Measurements from ENCODE around the gene AMN. TPM values are rescaled to one million over a fixed set of nuclear protein-coding genes. Genes with fewer than 3 reads are reported as not detected.

AMN gene
- total and polyA plus RNA-seq, 2 experiments from 2014 or later, result 0.69 to 1.2 TPM

DNA sequence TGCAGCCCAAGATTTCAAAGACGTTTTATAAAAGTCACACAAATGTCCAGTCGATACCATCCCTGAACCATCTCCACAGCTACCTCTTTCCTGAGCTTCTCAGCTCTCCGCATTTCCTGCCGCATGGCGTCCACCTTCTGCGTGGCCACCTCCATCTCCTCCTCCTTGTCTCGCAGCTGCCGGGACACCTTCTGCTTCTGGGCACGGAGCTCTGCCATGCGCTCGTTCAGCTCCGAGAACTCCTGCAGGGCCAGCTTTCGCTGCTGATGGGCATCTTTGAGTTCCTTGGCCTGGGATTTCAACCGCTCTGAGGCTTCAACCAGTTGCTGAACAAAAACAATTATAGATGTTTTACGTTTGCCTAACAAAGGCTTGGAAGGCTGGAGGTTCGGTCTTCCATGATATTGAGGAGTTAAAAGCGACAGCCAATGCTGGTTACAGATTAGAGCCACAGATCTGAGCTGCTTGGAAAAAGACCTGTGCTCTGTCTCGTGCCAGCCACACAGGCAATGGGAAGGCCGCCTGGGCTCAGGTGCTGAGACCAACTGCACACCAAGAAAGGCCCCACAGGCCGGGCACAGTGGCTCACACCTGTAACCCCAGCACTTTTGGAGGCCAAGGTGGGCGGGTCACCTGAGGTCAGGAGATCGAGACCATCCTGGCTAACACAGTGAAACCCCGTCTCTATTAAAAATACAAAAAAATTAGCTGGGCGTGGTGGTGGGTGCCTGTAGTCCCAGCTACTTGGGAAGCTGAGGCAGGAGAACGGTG, 49.6 kb downstream of the AMN start:
- H3F3A ChIP-seq (replicated peaks; ENCODE audit: low read depth), result peaks cover 15% of the 10 kb centered on the region; the same call in 1 of the 2 replicates
- no peaks in the 10 kb centered on the region for H3K4me1 Mint-ChIP-seq

More for the DNA sequence above, 49.6 kb downstream of the AMN start:
- Histone ChIP-seq H3K4me3 (no peak overlapping the region), H3K27me3 (ENCODE audit: insufficient read depth) (no peaks in the 10 kb centered on the region), H3K9me2 (ENCODE audit: insufficient read depth) (no peaks in the 10 kb centered on the region), H3K4me2 (no peak overlapping the region), H4K20me1 (replicated peaks; ENCODE audit: insufficient read depth) (peaks cover 4% of the 10 kb centered on the region; the same call in 1 of the 2 replicates), H3K36me3 (ENCODE audit: insufficient read depth) (peaks cover 28% of the 10 kb centered on the region), H2AFZ (no peak overlapping the region), H3K4me1 (ENCODE audit: insufficient read depth) (no peaks in the 10 kb centered on the region), H3K79me2 (replicated peaks; ENCODE audit: insufficient read depth) (no peaks in the 10 kb centered on the region), H3K27ac (ENCODE audit: low read depth) (no peak overlapping the region)
- Mint-ChIP-seq H3K27ac (no peak overlapping the region), H3K27me3 (ENCODE audit: insufficient read depth, low read depth, poor library complexity) (peaks cover 12% of the 10 kb centered on the region), H3K9me3 (no peaks in the 10 kb centered on the region), H3K4me3 (no peak overlapping the region), H3K36me3 (ENCODE audit: low read depth) (peaks cover 77% of the 10 kb centered on the region)
- ATAC-seq (no peak), DNase-seq (ENCODE audit: low spot score) (no peak)
- TF ChIP-seq, protein P1, sequence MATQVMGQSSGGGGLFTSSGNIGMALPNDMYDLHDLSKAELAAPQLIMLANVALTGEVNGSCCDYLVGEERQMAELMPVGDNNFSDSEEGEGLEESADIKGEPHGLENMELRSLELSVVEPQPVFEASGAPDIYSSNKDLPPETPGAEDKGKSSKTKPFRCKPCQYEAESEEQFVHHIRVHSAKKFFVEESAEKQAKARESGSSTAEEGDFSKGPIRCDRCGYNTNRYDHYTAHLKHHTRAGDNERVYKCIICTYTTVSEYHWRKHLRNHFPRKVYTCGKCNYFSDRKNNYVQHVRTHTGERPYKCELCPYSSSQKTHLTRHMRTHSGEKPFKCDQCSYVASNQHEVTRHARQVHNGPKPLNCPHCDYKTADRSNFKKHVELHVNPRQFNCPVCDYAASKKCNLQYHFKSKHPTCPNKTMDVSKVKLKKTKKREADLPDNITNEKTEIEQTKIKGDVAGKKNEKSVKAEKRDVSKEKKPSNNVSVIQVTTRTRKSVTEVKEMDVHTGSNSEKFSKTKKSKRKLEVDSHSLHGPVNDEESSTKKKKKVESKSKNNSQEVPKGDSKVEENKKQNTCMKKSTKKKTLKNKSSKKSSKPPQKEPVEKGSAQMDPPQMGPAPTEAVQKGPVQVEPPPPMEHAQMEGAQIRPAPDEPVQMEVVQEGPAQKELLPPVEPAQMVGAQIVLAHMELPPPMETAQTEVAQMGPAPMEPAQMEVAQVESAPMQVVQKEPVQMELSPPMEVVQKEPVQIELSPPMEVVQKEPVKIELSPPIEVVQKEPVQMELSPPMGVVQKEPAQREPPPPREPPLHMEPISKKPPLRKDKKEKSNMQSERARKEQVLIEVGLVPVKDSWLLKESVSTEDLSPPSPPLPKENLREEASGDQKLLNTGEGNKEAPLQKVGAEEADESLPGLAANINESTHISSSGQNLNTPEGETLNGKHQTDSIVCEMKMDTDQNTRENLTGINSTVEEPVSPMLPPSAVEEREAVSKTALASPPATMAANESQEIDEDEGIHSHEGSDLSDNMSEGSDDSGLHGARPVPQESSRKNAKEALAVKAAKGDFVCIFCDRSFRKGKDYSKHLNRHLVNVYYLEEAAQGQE (IDR thresholded peaks at IDR 0.05; ENCODE audit: unreplicated experiment), result no peak
- TF ChIP-seq EZH2 (IDR thresholded peaks at IDR 0.05; ENCODE audit: low read depth, unreplicated experiment), result no peak
- TF ChIP-seq ZNF114 (CRISPR knock-in tag; IDR thresholded peaks at IDR 0.05), result no peak
- TF ChIP-seq STAT1 (IDR thresholded peaks at IDR 0.05; ENCODE audit: unreplicated experiment), result no peak
- TF ChIP-seq, protein P2, sequence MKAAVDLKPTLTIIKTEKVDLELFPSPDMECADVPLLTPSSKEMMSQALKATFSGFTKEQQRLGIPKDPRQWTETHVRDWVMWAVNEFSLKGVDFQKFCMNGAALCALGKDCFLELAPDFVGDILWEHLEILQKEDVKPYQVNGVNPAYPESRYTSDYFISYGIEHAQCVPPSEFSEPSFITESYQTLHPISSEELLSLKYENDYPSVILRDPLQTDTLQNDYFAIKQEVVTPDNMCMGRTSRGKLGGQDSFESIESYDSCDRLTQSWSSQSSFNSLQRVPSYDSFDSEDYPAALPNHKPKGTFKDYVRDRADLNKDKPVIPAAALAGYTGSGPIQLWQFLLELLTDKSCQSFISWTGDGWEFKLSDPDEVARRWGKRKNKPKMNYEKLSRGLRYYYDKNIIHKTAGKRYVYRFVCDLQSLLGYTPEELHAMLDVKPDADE (IDR thresholded peaks at IDR 0.05), result no peak
- TF ChIP-seq, protein P3, sequence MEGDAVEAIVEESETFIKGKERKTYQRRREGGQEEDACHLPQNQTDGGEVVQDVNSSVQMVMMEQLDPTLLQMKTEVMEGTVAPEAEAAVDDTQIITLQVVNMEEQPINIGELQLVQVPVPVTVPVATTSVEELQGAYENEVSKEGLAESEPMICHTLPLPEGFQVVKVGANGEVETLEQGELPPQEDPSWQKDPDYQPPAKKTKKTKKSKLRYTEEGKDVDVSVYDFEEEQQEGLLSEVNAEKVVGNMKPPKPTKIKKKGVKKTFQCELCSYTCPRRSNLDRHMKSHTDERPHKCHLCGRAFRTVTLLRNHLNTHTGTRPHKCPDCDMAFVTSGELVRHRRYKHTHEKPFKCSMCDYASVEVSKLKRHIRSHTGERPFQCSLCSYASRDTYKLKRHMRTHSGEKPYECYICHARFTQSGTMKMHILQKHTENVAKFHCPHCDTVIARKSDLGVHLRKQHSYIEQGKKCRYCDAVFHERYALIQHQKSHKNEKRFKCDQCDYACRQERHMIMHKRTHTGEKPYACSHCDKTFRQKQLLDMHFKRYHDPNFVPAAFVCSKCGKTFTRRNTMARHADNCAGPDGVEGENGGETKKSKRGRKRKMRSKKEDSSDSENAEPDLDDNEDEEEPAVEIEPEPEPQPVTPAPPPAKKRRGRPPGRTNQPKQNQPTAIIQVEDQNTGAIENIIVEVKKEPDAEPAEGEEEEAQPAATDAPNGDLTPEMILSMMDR (conservative IDR thresholded peaks at IDR 0.05; ENCODE audit: low read depth in 2 of 2), result no peak
- TF ChIP-seq EZH2phosphoT487 (IDR thresholded peaks at IDR 0.05; ENCODE audit: unreplicated experiment), result no peak
- TF ChIP-seq POLR2AphosphoS5 (IDR thresholded peaks at IDR 0.05; ENCODE audit: low read depth), result no peak
- TF ChIP-seq NANOG (IDR thresholded peaks at IDR 0.05; ENCODE audit: borderline replicate concordance), result no peak
- no peak for TF ChIP-seq CREB1 (CRISPR knock-in tag; IDR thresholded peaks at IDR 0.05; ENCODE audit: low read depth)

Measured in GM23338 (cell line).